NOMO-1 treated with dmso at 0.1 percent for 144 hours (cell line): Measurements from ENCODE around the gene PFKP.
"Not testable (repeated sequence)": the region's sequence is repeated elsewhere in the genome, so short reads cannot be mapped to it uniquely, and the experiment has no call there.

Experiments
- DNase-seq: peaks from one replicate; lab custom pipeline; 2025; ENCODE audit not compliant: unreplicated experiment; lab: John Stamatoyannopoulos, UW

PFKP gene

GRCh38 chr10:3150366-3150765 lies 83.0 kb downstream of the PFKP start:
- DNase-seq, result no peak

GRCh38 chr10:3150961-3151360 lies 83.6 kb downstream of the PFKP start:
- no peak for DNase-seq

DNA sequence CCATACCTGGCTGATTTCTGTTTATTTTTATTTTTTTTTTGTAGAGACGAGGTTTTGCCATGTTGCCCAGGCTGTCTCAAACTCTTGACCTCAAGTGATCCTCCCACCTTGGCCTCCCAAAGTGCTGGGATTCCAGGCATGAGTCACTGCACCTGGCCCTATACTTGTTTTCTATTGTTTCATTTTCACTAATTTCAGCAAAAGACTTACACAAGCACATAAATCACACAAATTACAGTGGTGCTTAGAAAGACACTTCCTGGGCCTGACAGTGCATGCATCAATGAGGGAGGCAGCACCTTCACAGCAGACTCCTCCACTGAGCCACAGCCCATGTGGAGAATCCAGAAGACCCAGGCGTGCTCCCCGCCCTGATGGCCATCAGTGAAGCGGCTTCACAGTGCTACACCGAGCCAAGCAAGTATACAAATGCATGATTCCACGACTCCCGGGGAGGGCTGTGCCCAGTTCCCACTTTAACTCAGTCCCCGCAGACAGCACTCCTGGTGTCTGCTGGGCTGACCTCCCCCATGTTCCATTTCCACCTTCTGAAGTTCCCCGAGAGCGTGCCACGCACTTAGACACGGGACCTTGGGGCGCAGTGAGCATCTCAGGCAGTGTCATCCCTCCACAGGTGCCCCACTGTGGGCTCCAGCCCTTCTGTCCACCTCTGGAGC lies 84.7 kb downstream of the PFKP start:
- no peak for DNase-seq

- no peak for DNase-seq
Observed at GRCh38 chr10:3152566-3152935, 85.2 kb downstream of the PFKP start.

DNA sequence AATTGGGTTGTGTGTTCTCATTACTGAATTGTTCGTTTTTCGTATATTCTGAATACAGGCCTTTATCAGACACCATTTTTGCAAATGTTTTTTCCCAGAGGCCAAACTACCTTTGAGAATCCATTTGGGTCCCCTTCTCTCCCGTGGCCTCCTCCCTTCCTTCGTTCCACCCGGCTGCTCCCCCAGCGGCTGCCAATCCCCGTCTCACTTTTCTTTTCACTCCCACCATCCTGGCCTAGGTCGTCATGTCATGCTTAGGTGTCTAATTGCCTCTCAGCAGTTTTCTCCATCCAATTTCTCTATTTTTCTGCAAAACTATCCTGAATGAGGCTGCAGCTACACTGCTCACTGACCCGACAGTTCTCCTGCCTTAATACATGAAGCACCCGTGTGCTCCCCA lies 87.3 kb downstream of the PFKP start:
- DNase-seq, result no peak

DNA sequence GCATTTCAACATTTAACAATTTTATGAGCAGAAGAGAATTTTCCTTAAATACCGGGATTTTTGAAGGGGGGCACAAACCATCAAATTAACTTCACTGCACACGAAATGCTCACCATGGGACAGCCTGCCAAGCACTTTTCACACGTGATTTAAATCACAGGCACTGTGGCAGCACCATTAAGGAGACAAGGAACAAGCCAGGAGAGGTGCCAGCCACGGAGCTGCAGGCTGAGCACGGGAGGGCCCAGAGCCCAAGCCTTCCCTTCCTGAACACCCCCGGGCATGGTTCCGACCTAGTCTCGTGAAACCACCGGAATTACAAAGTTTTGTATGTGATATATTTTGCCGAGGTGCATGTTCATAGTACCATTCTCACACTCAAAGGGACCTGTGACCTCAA lies 91.8 kb downstream of the PFKP start:
- no peak for DNase-seq

DNA sequence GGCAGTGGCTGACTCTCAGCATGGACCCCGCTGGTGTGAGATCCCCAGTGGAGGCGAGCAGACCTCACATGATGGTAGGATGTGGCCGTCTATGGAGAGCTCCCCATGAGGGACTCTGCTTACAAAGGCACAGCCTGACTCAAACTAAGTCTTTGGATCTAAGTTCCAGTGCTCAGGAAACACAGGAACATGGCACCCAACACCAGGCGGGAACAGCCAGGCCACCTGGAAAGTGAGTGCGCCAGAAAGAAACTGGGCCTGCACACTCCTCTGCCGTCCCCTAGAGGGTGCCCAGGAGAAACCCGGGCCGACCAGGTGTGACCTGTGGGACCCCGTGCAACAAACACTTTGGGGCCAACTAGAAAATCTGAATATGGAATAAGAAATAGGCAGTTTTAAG lies 95.2 kb downstream of the PFKP start:
- DNase-seq, result no peak

- DNase-seq, result no peak
Observed at GRCh38 chr10:3163879-3164278, 96.5 kb downstream of the PFKP start.

DNA sequence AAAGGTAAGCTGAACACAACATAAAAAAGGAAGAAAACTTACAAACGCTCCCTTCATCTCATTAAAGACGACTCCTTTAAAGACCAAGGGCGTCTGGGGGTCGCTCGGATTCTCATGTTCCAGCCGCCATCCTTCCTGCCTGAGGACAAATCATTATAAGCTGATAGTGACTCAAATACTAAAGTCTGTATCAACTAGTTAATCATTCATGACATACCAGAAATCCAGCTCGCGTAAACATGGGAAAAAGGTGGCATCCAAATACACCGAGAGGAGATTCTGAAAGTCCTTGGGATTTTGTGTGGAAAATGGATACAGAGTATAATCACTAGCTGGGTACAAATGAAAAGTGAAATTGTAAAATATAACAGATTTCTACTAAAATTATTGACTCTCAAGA lies 97.8 kb downstream of the PFKP start:
- no peak for DNase-seq

DNA sequence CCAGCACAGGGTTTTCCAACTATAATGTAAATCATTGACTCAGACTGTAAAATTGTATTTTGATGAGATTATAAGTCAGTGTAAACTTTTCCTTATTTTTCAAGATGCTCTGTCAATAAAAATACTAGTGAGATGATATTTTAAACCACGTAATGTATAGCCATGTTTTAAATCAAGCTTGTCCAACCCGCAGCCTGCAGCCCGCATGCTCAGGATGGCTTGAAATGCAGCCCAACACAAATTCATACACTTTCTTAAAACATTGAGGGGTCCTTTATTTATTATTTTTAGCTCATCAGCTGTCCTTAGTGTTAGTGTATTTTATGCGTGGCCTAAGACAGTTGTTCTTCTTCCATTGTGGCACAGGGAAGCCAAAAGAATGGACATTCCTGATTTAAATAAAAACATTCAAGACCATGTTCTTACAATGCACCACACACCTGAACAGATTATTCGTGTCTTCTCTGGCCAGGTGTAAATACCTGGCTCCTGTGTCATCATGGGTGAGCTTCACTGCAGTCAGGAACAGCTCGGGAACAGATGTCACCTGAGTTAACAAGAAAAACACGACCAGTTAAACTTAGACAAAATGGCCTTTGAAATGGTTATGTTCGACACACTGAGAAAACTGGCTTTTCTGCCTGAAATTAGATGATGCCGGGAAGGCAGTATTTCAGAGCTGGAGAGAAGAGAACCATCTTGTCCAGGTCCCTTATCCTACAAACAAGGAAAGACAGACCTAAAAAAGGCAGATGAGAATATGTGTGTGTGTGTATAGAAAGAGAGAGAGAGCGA lies 99.3 kb downstream of the PFKP start:
- DNase-seq, result no peak

- DNase-seq, result no peak
Observed at GRCh38 chr10:3167611-3168330, 100.4 kb downstream of the PFKP start.

- no peak for DNase-seq
Observed at GRCh38 chr10:3169271-3169670, 101.9 kb downstream of the PFKP start.

DNA sequence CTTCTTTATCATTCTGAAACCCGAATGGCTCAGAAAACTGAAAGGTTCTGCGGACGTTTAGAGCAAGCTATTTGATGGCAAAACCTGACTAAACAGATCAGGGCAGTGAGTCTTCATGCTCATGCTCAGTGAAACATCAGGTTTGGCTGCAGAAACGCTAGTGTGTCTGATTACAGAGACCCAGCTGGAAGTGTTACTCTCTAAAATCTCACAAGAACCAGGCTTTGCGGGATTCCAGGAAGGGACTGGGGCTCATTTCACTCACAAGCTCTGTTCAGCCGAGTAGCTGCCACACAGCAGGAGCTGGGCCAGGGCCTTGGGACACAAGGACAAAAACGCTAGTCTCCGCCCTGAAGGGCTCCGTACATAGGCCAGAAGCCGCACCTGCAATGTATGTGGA lies 102.3 kb downstream of the PFKP start:
- no peak for DNase-seq

DNA sequence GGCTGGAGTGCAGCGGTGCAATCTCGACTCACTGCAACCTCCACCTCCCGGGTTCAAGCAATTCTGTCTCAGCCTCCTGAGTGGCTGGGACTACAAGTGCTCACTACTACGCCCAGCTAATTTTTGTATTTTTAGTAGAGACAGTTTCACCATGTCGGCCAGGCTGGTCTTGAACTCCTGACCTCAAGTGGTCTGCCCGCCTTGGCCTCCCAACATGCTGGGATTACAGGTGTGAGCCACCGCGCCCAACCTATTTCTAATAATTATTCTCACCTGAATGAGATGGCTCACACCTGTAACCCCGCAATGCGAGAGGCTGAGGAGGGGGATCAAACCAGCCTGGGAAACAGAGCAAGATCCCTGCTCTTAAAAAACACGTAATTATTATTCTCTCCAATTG lies 104.1 kb downstream of the PFKP start:
- DNase-seq, result not testable (repeated sequence)

GRCh38 chr10:3172081-3172445 lies 104.7 kb downstream of the PFKP start:
- no peak for DNase-seq

GRCh38 chr10:3172446-3173170 lies 105.3 kb downstream of the PFKP start, which contains the start of gene PITRM1:
Gene PITRM1, minus strand, starts transcription at chr10:3172782. Its CDS starts 10 bp downstream, at chr10:3172772.
- peak; percentile 98 for DNase-seq

DNA sequence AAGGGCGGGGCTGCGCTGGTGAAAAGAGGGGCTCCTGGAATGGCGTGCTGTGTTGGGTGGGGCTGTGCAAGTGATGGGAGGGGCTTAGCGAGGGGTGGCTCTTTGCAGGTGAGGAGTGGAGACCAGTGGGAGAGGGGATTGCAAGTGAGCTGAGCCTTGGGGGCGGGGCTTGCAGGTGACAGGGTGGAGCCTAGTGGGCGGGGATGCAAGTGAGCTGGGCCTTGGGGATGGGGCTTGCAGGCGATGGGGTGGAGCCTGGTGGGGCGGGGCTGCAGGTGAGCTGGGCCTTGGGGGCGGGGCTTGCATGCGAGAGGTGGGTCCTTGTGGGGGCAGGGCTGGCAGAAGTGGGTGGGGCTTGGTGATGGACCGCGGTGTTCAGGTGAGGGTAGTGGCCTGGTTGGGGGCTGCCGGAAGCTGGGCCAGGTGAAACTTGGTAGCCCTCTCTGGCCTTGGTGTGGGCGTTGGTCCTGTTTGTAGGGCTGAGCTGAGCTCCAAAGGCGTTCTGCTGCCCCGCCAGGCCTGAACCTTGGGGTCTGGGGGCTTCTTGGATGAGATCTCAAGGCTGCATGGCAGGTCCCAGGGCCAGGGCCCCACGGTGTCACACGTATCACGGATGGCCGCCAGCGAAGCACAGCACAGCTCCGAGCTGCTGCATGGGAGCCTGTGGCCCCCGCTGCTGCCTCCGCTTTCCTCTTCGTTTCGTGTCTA lies 106.0 kb downstream of the PFKP start:
- DNase-seq, result no peak

GRCh38 chr10:3178042-3178441 lies 110.7 kb downstream of the PFKP start:
- no peak for DNase-seq

DNA sequence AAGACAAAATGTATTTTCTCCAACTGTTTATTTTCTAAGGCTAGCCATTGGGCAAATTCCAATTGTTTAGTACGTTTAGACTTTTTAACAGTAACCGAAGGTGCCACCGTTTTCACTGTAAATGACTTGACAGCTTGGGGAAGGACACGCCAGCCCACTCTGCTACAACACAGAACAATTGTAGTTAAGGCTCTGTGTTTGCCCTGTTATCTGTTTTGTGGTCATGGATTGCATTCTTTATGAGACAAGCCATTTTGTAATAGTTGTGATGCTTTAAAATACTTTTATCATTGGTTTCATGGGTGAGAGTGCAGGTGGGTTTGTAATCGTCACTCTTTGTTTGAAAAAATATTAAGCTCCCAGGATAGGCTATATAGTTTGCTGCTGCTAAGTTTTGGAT lies 111.8 kb downstream of the PFKP start:
- DNase-seq, result no peak

DNA sequence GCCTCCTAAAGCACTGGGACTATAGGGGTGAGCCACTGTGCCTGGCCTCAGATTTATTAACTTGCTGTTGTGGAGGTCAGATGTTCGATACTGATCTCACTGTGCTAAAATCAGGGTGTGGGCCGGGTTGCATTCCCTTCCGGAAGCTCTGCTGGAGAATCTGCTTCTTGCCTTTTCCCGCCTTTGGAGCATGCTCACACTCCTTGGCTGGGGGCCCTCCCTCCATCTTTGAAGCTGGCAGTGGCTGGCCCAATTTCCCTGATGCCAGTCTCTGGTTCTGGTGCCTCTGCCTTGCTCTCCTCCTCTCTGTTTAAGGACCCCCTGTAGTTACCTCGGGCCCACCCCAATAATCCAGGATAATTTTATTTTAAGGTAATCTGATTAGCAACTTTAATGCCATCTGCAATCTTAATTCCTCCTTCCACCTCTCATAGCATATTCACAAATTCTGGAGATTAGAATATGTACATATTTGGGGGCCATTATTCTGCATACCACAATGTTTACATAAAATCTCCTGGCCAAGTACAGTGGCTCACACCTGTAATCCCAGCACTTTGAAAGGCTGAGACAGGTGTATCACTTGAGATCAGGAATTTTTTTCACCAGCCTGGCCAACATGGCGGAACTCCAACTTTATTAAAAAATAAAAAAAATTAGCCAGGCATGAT lies 113.1 kb downstream of the PFKP start:
- no peak for DNase-seq
